Muscle of back (tissue), 11 donors: Measurements from ENCODE around the gene ENO4. TPM values are rescaled to one million over a fixed set of nuclear protein-coding genes. Genes with fewer than 3 reads are reported as not detected.

Source experiments
- DNase-seq, 3 donors: peaks; one replicate each; pipeline versions ENCODE4 v3.0.0 to v3.0.0-alpha.2; 2013
- polyA plus RNA-seq, 10 donors: library from polyadenylated mRNA; unstranded; fragments of 120-200 nt; gene quantifications; one replicate each; pipeline ENCODE4 v1.2.1, GENCODE V29; 2013; ENCODE audit not compliant: insufficient read length in 10 of 10

Gene ENO4
- polyA plus RNA-seq, 10 donors, result 0.27 to 1.2 (median 0.51) TPM

DNA sequence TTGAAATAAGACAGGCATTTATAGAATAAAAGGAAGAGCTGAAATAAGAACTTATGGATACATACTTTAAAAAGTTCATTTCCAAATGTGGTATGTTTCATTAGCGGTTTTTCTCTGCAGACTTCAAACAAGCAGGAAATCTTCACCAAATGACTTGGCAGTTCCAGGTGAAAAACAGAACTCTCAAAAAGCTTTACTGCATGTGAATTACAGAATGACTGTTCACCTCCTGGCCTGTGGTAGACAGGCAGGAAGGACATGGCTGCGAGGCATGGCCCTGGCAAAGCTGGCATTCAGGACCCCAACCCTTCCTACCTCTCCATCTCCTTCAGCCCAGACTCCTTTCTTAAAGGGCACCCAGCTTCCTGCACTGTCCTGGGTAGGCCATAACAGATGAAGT, 21.2 kb upstream of the ENO4 start:
- no peak for DNase-seq

DNA sequence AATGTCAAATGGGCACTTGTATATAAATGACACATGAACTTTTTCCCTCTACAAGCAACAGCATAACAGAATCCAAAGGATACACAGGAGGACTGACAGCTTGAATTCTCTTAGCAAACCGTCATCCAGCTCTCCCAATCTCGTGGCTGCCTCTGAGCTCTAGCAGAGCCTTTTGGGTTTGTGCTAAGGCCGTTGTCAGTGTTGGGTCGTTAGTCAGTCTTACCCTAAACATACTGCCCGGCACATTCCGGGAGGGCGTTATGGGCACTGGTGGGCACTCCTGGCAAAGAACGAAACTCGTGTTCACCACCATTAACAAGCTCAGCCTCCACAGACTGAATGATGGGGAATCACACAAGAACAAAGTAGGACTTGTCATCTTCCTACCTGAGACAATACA, 19.6 kb upstream of the ENO4 start:
- no peak for DNase-seq

DNA sequence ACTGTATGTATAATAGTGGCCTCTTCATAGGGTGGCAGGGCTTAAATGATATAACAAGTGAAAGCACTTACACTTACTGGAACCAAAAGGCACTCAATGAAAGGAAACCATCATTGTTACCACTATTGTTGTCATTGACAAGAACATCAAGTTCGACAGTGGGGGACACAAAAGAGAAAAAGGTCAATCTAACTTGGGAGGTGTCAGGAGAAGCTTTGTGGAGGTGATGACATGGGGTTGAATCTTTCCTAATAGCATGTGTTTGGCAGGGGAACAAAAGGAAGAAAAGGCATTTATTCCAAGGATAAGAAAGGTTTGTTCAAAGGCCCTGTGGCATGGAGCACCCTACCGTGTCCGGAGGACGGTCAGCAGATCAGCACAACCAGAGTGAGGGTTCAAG, 18.2 kb upstream of the ENO4 start:
- no peak for DNase-seq

DNA sequence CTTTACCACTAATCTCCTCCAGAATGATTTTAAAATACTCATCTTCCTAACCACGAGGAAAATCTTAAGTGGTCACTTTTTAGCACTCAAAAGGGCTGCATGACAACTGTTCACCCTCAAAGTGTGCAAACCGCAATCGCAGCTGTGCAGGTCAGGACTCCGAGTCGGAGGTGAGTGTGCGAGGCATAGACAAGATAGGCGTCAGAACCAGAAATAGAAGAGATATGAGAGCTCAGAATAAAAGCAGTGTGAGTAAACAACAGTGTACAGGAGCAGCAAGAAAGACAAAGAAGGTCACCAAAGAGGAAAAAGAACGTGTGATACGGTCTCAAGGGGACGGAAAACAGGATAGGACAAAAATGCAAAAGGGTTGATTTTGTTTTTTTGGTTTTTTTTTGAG, 17.5 kb upstream of the ENO4 start:
- no peak for DNase-seq

DNA sequence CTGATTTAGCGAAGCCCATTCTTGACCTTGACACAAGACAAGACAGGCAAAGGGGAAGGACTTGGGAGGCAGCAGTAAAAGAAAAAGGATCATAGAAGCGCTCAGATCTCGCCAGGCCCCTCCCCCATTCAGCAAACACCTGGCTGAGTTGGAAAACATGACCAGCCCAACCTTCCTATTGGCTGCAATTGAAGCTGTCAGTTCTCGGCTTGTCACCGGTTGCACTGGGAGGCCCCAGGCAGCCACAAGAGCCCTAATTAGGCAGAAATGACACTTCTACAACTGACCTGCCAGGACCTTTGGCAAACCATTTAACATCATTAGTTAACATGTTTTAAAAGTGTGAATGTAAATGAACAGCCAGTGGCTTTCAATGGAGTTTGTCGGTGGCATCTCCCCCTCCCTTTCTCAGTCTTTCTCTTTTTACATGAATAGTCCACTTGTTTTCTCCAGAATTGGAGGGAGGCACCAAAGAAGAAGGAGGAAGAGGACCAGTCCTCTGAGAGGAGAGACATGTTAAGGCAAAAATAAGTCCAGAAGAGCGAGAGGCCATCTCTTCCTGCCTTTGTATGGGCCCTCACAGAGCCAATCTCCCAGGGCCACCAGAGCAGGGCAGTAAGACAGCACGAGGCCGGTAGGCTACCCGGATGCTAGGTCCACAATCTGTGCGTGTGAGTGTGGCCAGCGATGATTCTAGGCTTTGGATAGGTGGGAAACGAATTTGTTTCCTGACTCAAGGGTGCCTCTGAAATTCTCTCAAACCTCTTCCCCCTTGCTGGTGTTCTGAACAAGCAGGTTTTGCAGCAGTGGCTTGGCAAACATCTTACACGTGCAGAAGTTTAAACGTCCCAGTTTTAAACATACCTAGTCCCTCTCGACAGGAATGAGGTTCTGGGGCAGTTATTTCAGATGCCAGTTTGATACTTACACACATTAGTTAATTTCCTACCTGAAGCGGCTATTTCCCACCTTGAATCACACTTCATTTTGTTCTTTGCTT, 15.0 kb upstream of the ENO4 start:
- DNase-seq, result no peak

DNA sequence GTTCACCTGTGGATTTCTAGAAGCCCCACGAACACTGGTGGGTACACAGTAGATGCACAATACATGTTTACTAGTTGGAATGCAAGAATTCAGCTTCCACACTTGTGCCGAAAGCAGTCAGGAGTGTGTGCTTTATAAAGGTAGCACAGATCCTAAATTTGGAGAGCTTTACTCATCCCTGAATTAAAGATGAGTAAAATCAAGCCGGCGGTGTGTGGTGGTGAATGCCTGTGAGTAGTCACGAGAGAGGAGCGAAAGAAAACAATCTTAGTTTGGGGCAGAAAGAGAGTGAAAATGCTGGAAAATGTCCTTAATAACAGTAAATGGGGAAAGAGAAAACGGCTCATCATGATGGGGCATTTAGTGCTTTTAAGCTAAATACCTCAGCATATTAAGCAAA, 13.6 kb upstream of the ENO4 start:
- no peak for DNase-seq

DNA sequence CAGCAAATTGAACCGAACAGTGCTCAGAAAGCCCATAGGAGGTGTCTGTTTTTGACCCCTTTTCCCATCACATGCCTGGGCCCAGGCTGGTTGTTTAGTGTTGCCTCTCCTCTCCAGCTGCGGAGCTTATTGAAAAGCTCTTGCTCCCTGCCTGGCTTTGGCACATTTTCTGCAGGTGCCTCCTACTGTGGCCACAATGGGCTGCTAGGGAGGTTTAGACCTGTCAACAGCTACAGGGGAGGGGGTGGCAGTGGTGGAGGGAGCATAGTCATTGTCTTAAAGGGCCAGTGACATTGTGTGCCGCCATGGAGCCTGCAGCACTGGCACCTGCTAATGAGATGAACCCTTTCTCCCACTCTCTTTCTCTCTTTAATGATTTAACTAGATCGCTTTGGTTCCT, 13.2 kb upstream of the ENO4 start:
- DNase-seq, result no peak

DNA sequence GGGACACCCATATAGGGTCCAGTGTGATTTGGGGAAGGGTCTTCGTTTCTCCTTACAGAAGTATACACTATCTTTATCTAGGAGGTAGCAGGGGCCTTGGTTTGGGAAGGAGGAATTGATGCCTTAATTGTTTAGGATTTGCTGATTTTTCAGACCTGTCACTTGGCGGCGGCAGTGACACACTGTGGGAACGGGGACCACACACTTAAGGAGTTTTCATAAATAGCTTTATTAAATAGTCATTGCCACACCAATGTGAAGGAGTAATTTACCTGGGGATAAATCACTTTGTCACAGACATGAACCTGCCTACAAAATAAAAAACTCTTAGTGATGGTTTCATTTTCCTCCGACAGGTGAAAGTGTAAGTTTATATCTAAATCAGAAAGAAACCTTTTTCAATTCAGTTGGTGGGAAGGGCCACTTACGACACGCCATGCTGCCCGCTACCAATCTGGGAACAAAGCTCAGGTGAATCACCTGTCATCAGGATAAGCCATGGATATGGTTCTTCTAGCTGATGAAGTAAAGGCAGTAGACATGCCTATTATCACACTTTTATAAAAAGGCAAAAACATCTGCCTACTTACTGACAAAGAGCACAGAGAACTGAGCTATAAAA, 12.3 kb upstream of the ENO4 start:
- DNase-seq, result peak in 1 of 3 donors; percentile 33

DNA sequence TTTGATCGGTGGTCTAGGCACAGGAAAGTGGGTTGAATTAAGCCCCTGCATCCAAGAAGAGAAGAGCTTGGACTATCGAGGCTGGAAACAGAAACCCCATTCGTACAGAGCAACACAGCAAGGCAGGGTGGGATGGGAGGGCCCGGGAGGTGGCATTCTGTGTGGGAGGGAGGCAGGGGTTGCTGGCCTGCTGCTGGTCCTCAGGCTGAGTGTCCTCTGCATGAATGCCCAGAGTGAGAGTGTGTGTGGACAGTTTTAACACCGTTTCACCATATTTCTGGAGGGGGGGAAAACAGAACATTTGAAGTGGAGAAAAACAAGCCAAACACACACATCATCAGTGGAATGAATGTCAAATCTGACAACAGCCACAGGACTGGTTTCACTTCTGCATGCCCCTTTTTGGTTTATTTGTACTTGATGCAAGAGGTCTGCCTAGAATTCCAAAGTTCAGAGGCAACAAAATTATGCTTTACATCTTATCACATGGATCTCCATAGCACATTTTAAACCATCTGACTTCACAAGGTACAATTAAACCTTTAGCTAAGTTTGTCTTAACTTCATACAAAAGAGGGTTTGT, 11.1 kb upstream of the ENO4 start:
- DNase-seq, result no peak

DNA sequence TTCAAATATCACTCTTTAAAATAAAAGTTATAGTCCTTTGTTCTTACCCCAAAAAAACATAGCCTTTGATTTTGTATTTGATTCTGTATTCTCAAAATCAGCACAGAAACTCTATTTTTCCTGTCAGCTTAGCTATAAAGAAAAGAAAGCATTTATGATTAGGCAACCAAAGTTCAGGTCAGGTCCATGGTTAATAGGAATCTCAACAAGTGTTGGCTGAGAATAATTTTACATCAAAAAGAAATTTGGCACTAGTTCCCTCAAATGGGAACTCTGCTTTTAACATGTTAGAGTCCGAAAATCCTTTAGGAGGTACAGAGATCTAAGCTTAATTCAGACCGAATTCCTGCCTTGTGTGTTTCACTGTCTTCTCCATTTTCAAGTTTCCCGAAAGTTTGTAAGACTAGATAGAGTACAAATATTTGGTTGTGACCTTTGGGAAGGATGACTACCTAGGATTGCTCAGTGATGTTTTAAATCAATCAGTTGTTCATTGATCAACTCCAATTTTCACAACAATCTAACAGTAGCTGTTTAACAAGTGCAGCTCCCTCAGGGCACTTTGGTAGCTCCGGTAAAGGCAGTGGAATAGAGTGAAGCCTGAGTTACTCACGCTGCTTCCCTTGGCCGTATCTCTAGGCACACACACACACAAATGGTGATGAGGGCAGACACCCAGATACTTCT, 8.8 kb upstream of the ENO4 start:
- DNase-seq, result no peak

DNA sequence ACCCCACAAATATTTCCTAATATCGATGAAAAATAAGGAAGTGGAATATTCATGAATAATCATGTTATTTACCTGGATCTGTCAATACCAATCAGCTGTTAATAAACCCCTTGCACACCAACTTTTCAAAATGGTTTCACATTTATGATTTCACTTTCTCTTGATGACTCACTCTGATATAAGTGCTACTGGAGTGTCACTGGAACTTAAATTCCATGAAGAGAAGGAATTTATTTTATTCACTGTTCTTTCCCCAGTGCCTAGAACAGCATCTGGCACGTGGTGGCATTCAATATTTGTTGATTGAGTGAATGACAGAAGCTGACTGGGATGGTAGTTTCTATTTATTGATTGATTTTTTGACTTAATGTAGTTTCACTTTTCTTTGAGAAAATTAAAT, 3.5 kb upstream of the ENO4 start:
- no peak for DNase-seq

DNA sequence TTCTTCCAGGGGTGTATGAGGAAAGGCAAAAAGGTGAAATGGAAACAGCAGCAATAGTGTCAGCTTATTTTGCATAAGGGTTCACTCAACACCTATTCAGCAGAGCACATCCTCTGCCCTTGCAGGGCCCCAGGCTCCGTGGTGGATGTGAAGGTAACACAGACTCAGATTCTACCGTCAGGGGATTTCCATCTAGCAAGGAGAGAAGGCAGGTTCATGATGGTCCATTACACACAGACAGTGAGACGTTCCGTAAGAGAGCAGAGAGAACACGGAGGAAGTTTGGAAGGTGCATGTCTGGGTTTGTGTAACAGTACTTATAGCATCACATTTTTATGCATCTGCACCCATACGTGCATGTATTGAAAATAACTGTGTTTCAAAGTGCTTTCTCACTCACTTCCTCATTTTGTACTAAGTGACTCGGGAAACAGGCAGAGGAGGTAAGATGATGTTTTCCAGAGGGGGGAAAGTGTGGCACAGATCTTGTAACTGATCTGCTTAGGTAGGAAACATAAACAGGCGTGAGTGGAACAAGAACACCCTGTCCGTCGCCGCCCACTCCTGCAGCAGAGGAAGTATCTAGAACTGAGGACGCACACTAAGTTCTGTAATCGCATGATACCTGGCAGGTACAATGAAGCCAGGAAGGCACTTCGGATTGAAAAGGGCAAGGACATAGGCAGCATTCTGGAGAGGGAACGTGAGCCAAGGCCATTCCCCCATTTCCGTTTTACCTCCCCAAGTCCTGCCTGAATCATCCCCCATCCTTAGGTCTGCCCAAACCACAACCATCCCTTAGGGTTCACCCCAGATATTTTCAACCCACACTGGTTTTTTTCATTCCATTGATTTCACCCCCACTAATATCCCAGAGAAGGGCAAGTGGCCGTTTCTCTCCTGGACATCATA, 1.0 kb upstream of the ENO4 start:
- DNase-seq, result no peak

DNA sequence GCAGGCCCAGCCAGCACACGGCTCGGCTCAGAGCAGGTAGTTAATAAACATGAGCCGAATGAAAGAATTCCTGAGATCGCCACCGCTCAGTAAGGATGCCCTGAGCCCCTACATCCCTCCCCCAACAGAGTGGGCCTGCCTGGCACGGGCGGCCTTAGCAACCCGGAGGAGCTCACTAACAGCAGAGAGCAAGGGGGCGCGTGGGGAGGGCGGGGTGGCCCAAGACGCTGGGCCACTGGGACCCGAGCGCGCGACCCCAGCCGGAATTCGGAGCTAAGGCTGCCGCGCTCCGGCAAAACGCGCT, 403 bp upstream of the ENO4 start:
- no peak for DNase-seq

DNA sequence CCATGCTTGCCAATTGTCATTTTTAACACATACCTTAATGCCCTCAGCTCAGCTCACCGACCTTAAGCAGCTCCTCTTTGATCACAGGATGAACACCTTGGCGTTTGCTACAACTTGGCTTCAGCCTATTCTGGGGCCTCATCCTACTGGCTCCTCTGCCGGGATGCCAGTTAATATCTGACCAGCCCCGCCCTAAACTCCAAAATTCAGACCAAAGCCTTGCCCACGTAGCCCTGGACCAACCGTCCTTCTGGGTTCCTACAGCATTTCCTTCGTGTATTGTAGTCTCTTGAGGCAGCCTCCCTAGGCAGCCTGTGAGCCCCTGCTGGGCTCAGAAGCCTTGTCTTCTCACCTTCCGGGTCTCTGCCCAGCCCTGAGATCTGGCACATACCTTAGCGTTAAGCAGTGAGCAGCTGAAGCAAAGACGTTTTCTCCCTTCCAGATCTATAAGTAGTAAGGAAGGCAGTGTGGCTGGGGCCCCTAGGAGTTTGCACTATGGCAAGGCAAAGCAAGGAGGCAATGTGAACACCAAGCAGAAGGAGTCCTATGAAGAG, 836 bp downstream of the ENO4 start:
- DNase-seq, result peak in 1 of 3 donors; percentile 9

DNA sequence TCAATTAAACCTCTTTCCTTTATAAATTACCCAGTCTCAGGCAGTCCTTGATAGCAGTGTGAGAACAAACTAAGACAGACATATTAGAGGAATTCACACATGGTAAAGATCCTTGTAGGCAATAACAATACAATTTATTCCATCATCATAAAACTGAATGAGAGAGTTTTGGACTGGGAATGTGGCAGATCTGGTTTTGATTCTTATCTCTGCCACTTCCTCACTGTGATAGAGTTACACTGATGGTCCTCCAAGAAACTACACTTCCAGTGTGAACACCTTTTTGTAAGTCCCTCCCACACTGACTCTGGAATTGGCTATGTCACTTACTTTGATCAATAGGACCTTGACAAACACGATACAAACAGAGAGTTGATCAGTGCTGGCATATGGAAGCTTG, 2.9 kb downstream of the ENO4 start:
- no peak for DNase-seq

DNA sequence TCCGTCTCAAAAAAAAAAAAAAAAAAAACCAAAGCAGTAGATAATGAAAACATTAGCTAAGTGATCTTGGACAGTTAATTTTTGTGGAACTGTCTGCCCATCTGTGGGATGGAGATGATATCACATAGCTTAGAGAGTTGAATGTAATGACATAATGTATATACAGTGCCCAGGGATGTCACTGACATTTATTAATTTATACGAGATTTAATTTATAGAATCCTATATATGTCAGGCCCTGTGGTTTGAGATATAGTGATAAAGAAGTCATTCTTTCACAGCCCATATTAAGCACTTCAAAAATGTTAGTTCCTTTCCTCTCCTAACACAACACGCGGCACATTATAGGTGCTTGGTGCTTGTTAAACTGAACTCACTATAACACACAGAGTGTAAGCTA, 4.0 kb downstream of the ENO4 start:
- no peak for DNase-seq

DNA sequence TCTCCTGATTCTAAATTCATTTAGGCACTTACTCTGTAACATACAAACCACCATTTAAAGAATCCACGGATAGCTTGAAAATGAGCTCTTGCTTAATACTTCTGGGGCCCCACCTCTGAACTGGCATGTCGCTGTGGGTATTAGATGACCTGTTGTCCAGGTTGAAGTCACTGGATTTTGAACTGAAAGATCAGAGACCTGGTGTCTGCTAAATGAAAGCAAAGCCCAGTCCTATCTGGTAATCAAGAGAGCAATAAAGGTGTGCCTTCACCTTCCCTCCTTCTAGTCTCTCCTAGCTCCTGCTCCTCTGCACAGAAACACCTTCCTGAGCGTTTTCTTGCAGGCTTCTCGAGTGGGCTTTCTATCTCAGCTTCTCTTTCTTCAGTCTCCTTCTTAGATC, 4.4 kb downstream of the ENO4 start:
- no peak for DNase-seq

DNA sequence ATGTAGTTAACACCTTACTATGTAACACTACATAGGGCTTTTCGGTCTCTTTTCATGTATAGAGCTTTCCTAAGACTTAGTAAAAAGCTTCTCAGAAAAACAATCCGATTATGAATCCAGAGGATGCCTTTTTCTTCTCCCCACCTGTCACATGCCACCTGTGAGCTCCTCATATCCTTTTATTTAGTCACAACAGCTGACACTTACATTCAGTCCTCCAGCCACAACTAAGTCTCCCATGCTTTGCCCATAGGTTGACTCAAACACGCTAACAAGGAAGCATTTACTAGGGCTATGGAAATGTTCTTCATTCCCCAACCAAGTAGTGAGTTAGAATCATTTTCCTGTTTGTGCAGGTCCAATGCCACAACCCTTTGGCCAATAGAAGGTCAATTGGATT, 7.9 kb downstream of the ENO4 start:
- no peak for DNase-seq

DNA sequence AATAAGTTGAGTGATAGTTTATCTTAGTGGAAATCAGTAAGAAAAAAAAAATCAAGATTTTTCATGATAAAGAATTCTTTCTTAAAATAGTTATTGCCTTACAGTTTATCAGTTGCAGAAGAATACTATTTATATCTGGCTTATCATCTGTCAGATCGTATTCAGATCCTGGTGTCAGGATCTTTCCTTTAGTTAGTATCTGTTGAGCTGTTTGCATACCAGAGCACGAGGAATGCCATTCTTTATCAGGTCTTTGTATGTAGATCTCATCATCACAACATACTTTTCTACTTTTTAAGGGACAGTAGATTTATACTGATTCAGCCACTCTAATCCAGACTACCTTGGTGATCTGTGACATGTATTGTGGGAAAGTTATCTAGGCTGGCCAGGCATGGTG, 12.5 kb downstream of the ENO4 start:
- no peak for DNase-seq

DNA sequence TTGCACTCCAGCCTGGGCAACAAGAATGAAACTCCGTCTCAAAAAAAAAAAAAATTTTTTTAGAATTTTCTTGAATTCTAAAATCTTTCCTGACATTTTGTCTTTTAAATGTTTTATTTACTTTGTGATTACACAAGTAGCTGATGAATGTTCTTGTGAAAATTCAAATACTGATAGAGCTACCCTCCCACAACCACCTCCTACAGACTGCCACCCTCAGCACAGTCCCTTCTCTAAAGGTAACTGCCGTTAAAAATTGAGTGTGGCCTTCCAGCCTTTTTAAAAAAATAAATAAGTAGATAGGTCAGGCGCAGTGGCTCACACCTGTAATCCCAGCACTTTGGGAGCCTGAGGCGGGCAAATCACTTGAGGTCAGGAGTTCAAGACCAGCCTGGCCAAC, 15.1 kb downstream of the ENO4 start:
- no peak for DNase-seq

DNA sequence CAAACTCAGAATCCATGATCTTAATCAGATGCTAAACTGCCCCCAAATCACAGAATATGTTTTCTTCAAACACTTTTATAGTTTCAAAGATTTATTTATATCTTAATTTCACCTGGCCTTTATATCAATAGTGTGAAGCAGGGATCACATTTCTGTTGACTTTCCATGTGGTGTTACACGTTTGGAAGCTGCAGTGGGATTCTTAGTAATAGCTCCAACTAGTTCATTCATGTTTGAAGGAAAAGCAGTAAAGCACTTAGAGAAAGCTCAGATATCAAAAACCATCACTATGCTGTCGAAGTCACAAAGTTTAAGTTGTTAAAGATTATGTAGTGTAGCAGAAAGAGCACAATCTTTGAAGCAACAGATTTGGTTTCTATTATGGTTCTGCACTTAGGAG, 16.8 kb downstream of the ENO4 start:
- DNase-seq, result no peak
